ENCODE results near the gene C2CD4D.

C2CD4D gene

DNA sequence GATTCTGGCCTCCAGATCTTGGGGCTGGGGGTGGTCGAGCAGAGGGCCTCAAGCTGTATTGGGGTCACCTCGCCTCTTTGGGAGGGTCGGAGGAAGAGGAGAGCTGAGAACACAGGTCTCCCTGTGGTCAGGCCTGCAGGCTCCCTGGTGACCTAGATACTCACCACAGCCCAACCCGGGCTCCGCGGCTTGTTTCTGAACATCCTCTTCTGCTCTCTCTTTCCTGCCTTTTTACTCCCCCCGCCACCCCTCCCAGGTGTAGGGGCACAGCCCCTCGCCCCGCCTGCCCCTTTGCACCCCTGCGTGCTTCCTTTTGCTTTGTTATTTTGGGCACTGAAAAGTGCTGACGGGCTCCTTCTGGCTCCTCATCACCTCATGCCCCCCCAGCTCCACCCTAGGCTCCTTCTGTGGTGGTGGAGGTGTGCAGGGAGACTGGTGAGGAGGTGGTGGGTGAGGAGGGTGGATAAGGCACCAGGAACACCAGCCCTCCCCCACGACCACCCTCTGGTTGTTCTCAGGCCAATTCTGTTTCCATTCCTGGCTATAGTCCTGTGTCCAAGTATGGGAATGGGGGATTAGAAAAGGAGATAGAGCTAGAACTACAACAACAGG is 23.8 kb downstream of the C2CD4D start:
- H3K4me3 ChIP-seq (ENCODE audit: low read depth, low read length), result no peak overlapping the region

DNA sequence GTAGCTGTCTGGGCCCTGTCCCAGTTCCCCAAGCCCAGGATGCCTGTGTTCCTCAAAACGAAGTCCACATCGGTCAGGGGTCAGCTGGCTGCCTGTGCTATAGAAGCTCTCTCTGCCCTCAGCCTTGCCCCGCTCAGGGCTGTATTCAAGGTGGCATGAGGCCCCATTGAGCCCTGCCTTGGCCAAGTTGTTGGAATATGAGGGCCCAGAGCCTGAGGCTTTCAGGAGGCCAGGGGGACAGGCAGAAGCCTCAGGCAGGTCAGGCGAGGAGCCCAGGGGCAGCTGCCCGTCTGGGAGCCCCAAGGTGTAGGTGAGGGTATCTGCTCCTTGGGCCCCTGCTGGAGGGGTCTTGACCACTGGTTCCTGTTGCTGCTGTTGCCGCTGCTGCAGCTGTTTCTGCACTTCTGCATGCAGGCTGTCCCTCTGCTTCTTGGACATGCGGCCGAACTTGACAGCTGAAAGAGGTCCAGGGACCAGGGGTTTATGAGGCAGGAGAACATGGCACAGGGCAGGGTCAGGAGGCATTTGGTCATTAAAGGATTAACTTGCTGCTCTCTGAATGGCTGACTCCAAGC is 24.6 kb downstream of the C2CD4D start:
- no peak overlapping the region for H3K4me3 ChIP-seq (ENCODE audit: low read depth, low read length)

DNA sequence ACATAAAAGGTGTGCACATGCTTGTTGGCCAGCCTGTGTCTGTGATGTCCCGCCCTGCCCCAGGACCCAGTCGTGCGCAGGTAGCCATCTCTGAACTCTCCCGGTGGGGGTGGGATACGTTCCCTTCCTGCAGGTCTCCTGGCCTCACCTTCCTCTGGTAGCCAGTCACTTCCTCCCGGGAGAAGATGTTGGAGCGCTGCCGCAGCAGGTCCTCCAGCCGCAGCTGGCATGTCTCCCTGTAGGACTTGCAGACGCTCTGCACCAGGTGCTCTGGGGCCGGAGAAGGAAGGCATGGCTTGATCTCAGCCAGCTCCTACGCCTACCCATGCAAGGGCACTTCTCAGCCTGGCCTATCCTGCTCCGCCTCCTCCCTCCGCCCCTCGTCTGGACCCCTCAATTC is 25.2 kb downstream of the C2CD4D start:
- no peak overlapping the region for H3K4me3 ChIP-seq (ENCODE audit: low read depth, low read length)

DNA sequence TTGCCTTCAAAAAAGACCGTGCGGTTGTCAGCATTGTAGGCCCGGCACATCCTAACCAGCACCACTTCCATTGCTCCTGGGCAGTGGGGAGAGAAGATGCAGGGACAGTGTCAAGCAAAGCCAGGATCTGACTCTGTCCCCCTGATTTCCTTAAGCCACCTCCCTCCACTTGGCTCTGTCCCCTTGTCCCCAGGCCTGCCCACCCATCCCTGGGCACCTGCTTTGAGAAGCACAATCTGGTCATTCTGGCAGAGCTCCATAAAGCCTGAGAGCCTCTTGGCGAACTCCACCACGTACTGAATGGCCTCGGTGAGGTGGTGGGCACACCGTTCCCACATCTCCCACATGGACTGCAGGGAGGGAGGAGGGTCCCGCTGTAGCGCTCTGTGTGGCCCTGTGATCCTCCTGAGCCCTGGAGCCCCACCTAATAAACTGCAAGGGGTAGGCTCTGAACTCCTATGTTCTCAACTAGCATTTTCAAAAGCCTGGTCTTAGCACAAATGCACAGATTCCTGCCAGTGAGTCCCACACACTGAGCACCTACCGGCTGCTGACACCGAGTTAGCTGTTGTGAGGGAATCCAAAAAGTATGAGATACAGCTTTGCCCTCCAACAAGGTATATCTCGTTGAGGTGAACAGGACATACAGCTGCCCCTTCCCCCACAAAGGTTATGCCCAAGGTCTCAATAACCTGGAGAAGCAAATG is 26.2 kb downstream of the C2CD4D start:
- no peak overlapping the region for H3K4me3 ChIP-seq (ENCODE audit: low read depth, low read length)

DNA sequence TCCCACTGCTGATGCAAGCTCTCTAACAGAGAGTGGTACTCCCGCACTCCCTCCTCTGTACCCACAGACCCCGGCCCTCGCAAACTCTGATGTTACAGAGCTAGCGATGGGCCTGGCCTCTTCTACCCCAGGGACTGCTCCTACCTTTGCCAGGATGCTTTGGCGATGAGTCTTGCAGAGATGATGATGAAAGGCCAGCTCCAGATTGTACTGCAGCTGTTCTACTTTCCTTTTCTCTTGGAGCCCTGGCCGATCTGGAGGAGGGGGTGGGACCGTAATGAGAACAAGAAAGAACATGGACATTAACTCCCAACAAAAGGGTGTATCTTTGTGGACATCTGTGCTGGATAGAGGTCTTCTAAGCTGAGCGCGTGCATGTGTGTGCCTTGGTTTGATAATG is 28.4 kb downstream of the C2CD4D start:
- no peak overlapping the region for H3K4me3 ChIP-seq (ENCODE audit: low read depth, low read length)

DNA sequence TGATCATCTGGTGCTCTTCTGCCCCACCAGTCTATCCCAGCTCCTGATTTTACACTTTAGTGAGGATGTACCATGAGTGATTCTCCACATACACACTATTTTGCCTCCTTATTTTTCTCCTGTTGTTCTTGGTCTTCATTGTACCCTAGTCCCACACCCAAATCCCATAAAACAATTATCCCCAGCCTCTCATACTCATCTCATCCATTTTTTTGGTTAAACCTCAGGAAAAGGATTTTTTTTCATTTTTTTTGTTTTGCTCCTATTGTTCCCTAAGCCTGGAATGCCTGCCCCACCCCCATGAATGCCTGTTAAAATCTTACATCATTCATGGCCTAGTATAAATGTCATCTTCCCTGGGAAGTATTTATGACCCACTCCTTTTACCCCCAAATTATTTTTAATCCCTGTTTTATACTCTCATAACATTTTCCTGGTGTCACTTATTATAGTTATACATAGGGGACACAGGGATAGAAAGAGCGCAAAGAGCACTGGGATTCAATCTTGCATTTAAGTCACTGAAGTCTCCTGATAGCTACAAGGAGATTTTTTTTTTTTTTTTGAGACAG is 29.5 kb downstream of the C2CD4D start:
- no peak overlapping the region for H3K4me3 ChIP-seq (ENCODE audit: low read depth, low read length)

DNA sequence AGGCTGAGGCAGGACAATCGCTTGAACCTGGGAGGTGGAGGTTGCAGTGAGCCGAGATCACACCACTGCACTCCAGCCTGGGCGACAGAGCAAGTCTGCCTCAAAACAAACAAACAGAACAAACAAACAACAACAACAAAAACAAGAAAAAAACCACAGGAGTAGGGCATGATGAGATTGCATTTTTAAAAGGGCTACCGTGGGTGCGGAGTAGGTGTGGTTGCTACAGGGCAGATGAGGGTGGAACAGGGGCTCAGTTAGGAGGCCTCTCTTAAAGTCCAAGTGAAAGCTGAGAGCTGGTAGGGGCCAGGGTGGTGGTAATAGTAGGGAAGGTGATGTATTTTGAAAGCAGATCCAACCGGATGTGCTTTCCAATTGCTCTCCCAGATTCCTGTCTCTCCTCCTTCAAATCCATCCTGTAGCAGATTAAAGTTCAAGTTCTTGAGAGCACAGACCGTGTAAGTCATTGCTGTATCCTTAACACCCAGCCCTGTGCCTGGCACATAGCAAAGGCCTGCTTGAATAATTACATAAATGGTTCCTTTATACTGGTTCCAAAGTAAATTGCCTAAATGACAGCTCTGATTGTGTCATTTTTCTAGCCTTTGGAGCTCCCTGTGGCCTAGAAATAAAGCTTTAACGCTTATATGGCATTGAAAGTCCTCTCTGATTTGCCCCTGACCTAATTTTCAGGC is 30.2 kb downstream of the C2CD4D start:
- no peak overlapping the region for H3K4me3 ChIP-seq (ENCODE audit: low read depth, low read length)

DNA sequence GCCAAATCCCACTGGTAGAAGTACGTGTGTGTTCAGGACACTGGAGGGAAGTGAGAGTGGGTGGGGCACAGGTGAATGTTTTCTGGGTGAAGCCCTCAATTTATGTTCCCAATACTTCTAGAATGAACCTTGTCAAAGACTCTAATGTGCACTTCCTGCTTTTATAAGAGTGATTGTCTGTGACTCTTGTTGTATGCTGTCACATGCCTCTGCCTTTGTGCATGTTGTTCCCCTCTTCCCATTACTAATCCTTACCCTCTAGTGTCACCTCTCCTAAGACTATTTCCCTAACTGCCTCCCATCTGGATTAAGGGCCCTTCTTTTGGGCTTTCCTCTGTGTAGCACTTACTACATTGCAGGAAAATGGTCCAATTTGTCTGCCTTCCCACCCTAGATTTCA is 31.9 kb downstream of the C2CD4D start:
- H3K4me3 ChIP-seq (ENCODE audit: low read depth, low read length), result no peak overlapping the region

DNA sequence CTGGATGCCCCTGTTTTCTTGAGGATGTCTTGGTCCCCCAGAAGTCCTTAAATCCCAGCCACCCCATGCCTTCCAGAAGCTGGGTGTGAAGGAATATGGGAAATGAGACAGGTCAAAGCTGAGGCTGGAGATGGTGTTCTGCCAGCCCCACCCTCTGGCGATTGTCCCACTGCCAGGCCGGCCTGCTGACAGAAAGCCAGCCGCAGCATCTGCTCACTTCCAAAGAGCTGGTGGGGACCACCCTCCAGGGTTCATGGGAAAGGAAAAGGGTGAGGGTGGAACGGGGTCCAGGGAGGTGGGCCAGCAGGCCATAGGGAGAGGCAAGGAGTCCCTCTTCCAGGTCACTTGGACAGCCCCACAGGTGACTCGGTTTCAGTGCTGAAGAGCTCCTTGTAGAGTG is 32.5 kb downstream of the C2CD4D start:
- no peak overlapping the region for H3K4me3 ChIP-seq (ENCODE audit: low read depth, low read length)

DNA sequence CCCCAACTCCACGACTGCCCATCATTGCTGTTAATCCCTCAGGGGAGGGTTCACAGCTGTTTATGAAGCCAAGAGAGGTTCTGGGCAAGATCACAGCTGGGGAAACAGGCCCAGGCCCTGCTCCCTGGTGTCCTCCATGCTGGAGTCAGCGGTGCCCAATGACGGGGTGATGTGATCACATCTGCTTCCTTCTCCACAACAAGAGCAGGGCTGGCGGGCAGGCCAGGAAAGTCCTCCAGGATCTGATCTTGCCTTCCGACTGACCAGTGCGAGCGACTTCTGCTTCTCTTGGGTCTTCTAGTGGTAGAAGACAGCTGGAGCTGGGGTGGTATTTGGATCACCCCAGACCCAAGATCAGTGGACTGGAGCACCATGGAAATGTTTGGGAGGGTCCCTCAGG is 33.5 kb downstream of the C2CD4D start:
- no peak overlapping the region for H3K4me3 ChIP-seq (ENCODE audit: low read depth, low read length)

DNA sequence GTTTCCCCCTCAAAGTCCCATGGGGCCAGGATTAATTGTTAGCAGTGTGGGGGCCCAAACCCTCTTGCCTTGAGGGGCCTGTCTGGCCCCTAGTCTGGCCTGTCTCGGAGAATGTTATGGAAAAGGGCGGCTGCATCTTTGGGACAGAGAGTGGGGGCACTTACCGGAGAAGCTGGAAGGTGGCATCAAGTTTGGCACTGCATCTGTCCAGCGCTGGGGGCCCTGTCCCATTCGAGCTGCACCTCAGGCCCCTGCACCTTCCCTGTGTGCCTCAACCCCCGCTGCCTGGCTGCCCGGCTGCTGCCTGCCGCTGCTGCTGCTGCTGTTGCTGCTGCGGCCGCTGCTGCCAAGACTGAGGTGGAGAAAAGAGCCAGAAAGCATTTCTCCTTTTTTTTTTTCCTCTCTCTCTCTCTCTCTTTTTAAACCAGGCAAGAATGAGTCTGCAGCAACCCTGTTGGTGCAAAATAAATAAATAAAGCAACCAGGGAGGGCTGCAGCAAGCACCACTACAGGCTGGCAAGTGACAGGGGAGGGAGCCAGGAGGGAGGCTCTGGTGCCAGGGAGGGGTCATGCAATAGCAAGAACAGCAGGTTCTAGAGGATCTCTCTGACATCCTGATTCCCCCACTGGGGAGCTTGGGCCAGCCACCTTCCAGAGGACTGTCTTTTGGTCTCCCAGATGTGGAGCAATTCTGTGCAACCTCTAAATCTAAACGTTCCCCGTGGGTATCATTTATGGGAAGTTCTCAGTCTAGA is 34.4 kb downstream of the C2CD4D start, which contains the start of gene LINGO4:
Gene LINGO4 (minus strand): TSS at position 354 of the 755 bp plus-strand sequence. CDS start 2,715 bp downstream, outside the sequence.
- H3K4me3 ChIP-seq (ENCODE audit: low read depth, low read length), result no peak within 1 kb of the TSS

DNA sequence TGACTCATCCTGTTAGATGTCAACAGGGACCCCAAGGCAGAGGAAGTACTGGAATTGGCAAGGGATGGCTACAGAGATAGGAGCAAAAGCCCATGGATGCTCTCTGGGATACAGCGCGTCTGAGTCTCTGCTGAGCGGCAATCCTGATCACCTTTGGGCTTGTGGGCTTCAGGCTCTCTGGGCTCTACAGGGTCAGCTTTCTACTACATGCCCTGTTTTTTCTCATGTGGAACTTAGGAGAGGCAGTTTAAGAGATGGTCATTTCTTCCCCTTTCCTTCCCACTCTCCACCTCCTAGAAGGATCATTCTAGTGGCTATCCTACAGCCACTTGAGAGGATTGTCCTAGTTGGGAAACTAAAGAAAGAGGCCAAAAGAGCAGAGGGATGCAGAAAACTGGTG is 35.7 kb downstream of the C2CD4D start:
- H3K4me3 ChIP-seq (ENCODE audit: low read depth, low read length), result no peak overlapping the region

DNA sequence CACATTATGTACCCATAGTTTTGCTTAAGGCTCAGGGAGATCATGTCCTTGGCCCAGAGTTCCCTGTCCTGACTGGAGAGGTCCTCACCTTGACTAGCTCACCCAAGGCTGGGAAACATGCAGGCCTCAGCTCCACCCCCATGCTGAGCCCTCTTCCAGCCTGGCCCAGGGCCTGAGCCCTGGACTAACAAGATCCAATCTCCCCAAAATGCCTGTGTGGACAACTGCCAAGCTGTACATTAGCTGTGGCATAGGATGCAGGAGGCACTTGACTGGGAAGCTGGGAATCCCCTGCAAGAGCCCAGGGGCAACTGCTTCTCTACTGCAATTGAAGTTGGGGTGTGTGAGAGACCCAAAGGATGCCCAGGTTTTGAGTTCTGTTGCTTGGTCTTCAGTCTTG is 36.5 kb downstream of the C2CD4D start:
- H3K4me3 ChIP-seq (ENCODE audit: low read depth, low read length), result no peak overlapping the region

DNA sequence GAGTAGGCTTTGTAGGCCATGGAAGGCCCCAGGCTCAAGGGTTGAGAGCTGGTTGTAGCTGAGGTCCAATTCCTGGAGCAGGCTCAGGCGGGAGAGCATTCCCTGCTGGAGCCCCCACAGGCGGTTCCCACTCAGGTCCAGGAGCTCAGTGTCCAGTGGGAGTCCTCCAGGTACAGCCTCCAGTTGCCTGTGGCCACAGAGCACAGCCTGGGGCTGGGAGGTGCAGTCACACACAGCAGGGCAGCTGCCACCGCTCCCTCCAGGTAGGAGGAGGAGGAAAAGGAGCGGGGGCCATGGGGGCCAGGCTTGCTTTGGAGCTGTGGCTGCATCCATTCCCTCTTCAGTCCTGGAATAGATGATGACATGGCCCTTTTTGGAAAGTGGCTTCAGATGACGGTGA is 37.2 kb downstream of the C2CD4D start:
- H3K4me3 ChIP-seq (ENCODE audit: low read depth, low read length), result no peak overlapping the region

DNA sequence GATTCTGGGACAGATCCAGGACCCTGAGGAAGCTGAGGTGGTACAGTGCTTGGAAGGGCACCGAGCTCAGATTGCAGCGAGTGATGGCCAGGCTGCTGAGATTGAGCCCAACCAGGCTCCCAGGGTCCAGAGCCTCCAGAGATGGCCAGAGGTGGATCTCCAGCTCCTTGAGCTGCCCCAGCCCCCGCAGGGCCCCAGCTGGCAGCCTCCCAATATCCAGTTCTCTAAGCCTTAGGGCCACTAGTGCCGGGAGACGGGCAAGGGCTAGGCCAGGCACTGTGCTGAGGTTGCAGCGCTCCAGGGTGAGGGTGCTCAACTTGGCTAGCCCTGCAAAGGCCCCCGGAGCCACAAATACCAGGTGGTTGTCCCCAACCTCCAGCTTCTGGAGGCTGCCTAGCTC is 37.8 kb downstream of the C2CD4D start:
- H3K4me3 ChIP-seq (ENCODE audit: low read depth, low read length), result no peak overlapping the region

DNA sequence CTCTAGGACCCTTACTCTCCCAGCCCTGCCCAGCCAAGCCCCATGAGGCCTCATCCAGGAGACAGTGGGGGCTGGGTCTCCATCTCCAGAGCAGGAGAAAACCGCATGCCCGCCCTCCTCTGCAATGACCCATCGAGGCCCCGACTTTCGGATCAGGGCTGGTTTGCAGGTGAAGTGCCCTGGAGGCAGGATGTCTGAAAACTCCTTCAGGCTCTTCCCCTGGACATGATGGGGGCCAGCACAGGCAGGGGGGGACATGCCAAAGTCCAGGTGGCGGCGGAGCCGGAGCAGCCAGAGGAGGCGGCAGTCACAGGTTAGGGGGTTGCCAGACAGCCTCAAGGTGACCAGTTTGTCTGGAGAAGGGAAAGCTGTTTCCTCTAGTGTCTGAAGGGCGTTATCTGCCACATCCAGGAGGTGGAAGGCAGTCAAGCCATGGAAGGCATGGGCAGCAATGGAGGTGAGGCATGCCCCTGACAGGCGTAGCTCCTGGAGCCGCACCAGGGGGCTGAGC is 38.3 kb downstream of the C2CD4D start:
- H3K4me3 ChIP-seq (ENCODE audit: low read depth, low read length), result no peak overlapping the region

DNA sequence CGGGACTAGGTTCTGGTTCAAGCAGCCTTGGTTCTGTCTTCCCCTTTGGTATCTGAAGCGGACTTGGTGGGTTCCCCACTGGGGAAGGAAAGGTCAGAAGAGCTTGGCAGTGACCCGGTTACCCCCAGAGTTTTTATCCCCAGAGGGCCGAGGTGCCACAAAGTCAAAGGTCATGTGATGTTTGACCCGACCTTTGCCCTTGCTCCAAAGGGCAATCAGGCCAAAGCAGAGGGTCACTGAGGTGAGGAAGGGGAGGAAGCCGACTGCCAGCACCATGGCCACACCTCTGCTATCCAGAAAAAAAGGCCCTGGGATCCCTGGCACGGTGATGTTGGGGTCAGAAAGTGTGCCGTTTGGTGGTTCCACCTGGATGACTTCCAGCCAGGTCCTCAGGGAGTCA is 38.8 kb downstream of the C2CD4D start:
- H3K4me3 ChIP-seq (ENCODE audit: low read depth, low read length), result no peak overlapping the region

DNA sequence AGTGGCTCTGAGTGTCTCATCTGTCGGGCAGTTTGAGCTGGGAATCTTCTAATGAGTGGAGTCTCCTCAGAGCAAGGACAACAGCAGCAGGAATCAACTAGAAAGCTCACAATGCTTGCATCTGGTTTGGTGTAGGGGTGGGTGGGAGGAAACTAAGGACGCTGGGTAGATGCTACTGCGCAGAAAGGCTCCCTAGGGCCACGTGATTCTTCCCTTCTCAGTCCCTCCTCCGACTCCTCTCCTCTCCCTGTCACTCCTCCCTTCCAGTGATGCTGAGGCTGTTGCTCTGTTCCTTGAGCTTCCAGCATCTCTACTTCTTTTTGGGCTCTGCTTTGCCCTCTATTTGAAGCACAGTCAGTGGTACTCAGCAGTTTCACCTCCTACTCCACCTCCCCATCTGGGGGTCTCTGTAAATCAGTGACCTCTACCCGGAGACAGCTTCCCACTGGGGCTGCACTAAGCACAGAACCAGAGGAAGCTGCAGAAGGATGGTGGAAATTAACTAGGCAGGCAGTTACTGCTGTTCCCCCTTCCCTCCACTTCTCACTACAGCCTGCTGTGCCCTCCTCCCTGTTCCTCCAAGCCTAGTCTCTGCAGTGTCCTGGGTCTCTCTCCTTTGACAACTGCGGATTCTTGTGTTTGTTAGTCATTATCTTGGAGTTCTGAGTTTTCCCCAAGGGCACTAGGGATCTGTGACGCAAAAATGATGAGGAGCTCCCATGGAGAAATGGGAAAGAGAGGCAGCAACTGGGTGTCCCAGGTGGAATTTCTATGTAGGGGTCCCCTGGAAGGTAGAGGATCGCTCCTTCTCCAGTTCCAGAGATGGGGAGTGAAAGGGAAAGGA is 40.2 kb downstream of the C2CD4D start:
- no peak overlapping the region for H3K4me3 ChIP-seq (ENCODE audit: low read depth, low read length)

DNA sequence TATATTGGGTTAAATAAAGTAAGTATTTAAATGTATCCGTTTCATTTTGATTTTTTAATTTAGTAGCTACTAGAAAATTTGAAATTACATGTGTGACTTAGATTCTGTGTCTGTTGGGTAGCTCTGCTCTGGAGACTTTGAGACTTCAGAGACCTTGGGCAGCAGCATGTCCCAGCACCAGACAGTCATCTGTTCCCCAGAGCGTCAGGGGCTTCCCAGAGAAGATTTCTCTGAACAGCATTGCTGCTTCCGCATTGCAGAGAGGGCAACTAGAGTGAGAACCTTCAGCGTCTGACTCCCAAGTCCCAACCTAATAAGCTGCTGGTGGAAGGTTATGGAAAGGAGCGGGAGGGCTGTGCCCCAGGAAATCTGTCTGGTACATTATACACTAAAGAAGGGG is 41.0 kb downstream of the C2CD4D start:
- H3K4me3 ChIP-seq (ENCODE audit: low read depth, low read length), result no peak overlapping the region
